Bronchial epithelial cell (primary cell): ENCODE measurements around the gene PLSCR4. TPM values are rescaled to one million over a fixed set of nuclear protein-coding genes. Genes with fewer than 3 reads are reported as not detected.

Experiments used
- DNase-seq: peaks from one replicate; pipeline ENCODE4 v3.0.0-alpha.2; 2010; ENCODE audit warnings: low read depth
- FAIRE-seq: peaks from 2 replicates; lab custom pipeline; 2011; peaks lifted over from hg19 to GRCh38; lab: Jason Lieb, UNC
- H3K27me3 ChIP-seq: 2 replicates; pipeline ENCODE4 v1.5.1; 2011; ENCODE audit warnings: low read length; ENCODE audit not compliant: control insufficient read depth, insufficient read depth
- H3K36me3 ChIP-seq: 2 replicates; pipeline ENCODE4 v1.5.1; 2011; ENCODE audit warnings: low read length; ENCODE audit not compliant: control insufficient read depth, insufficient read depth
- H3K4me3 ChIP-seq: 2 replicates; pipeline ENCODE4 v1.5.1; 2011; ENCODE audit warnings: mild to moderate bottlenecking, low read depth, low read length, control low read depth
- total RNA-seq: library from RNA; depleted of rRNA; stranded (reverse); fragments of >200 nt; gene quantifications from 2 replicates; pipeline ENCODE4 v1.2.1, GENCODE V29; 2014
- TF ChIP-seq, protein P1 (sequence below): IDR thresholded peaks from 2 replicates; pipeline ENCODE4 v1.5.1; 2011; ENCODE audit warnings: mild to moderate bottlenecking, moderate library complexity, low read length, control low read depth, inconsistent platforms; ENCODE audit not compliant: insufficient read depth, severe bottlenecking

The PLSCR4 gene
- total RNA-seq, 1 donor from 2014 or later: 0.26 TPM

DNA sequence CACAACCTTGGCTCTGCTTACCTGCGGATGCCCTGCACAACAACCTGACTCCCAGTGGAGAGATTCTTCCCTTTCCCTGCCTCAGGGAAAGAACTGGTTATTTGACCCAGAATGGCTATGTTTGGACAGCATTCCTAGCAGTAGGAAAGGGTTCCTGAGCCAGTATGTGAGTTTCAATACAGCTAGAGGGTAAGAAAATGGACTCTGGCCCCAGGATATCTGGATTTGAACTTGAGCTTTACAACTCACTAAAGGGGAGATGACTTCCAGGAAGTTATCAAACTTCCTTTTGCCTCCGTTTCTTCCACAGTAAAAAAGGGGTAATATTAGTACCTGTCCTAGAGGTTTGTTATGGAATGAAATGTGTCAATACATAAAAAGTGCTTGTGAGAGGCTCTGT lies 28.1 kb upstream of the PLSCR4 start:
- Histone ChIP-seq H3K27me3 (no peaks in the 10 kb centered on the region), H3K36me3 (no peaks in the 10 kb centered on the region), H3K4me3 (no peak overlapping the region)
- DNase-seq: no peak
- TF ChIP-seq, protein P1, sequence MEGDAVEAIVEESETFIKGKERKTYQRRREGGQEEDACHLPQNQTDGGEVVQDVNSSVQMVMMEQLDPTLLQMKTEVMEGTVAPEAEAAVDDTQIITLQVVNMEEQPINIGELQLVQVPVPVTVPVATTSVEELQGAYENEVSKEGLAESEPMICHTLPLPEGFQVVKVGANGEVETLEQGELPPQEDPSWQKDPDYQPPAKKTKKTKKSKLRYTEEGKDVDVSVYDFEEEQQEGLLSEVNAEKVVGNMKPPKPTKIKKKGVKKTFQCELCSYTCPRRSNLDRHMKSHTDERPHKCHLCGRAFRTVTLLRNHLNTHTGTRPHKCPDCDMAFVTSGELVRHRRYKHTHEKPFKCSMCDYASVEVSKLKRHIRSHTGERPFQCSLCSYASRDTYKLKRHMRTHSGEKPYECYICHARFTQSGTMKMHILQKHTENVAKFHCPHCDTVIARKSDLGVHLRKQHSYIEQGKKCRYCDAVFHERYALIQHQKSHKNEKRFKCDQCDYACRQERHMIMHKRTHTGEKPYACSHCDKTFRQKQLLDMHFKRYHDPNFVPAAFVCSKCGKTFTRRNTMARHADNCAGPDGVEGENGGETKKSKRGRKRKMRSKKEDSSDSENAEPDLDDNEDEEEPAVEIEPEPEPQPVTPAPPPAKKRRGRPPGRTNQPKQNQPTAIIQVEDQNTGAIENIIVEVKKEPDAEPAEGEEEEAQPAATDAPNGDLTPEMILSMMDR: no peak
- no peak for FAIRE-seq

DNA sequence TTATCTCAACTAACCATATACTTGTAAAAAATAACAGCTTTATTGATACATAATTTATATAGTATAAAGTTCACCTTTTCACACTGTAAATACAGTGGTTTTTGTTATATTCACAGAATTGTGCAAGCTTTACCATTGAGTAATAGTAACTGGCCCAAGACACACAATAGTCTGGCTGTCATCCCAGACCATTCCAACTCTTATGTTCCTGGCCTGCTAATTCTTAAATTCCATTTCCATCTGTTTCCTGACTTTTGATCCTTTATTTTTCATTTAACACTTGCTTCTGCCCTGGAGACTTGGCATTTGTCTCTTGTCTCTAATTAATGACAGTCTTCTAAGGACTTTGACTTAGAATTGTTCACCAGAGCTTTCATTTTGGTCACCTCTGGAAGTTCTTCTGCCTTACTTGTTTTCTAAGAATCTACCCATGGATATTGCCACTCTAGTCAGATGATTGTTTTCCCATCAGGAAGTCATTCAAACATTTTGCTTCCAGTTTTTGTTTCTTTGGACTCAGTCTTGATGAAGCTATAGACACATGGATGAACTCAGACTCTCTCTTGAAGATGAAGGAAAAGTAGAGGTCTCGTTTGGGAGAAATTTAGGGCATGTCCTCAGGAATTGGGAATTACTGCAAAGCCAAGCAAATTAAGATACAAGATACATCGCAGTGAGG lies 27.2 kb upstream of the PLSCR4 start:
- no peak overlapping the region for H3K4me3 ChIP-seq
- H3K36me3 ChIP-seq: no peaks in the 10 kb centered on the region
- H3K27me3 ChIP-seq: no peaks in the 10 kb centered on the region
- no peak for FAIRE-seq
- TF ChIP-seq, protein P1: no peak
- DNase-seq: peak; percentile 58

DNA sequence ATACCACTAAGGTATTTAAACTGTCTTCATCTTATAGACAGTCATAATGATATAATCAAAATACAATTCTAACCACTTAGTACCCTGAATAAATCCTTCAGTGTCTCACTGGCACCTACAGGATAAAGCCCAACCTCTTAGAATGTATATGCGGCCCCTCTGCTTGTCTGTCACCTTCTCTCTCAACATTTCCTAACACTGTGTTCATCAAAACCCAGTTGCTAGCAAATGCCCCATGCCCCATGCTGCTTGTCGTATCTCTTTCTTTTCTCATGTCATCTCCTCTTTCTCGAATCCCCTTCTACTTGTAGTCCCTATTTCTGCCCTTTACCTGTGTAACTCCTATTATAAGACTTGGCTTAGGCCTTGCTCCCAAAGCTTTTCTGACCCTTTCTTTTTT lies 24.6 kb upstream of the PLSCR4 start:
- FAIRE-seq: no peak
- DNase-seq: no peak
- Histone ChIP-seq H3K27me3 (no peaks in the 10 kb centered on the region), H3K36me3 (no peaks in the 10 kb centered on the region), H3K4me3 (no peak overlapping the region)
- TF ChIP-seq, protein P1: no peak

DNA sequence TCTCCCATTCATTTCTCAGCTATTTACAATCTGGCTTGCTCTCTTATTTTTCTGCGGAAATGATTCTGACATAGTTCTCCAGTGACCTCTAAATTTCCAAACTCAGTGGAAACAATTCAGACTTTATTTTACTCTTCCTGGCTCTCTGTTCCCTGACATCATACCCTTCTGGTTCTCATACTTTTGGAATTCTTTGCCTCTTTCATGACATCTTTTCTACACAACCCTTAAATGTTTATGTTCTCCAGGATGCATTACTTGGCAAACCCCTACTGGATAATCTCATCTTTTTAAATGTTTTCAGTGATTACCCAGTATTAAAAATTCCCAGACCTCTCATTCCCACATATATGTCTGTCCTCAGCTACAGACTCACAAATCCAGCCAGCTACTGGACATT lies 23.9 kb upstream of the PLSCR4 start:
- H3K4me3 ChIP-seq: no peak overlapping the region
- FAIRE-seq (no peak), DNase-seq (no peak)
- TF ChIP-seq, protein P1: no peak
- H3K27me3 ChIP-seq: no peaks in the 10 kb centered on the region
- H3K36me3 ChIP-seq: no peaks in the 10 kb centered on the region

DNA sequence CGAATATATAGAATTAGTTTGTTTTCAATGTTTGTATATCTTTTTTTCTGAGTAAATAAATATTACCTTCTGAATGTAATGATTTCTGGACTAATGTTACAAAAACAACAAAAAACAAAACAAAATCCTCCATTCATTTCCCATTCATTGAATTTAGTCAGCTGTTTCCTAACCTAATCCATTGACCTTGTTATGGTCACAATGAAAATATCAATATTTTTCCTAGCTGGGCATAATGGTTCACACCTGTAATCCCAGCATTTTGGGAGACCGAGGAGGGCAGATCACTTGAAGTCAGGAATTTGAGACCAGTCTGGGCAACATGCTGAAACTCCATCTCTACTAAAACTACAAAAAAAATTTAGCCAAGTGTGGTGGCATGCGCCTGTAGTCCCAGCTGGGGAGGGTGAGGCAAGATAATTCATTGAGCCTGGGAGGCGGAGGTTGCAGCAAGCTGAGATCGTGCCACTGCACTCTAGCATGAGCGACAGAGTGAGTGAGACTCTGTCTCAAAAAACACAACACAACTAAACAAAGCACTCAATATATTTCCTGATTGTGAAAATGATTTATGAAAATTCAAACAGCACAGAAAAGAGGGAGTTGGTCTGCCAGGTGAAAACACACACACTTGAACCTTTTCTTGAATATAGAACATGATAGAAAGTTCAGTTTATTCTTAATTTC lies 23.0 kb upstream of the PLSCR4 start:
- TF ChIP-seq, protein P1: no peak
- DNase-seq (no peak), FAIRE-seq (no peak)
- no peaks in the 10 kb centered on the region for H3K36me3 ChIP-seq
- no peak overlapping the region for H3K4me3 ChIP-seq
- H3K27me3 ChIP-seq: no peaks in the 10 kb centered on the region
